GM19238 (cell line): Measurements from ENCODE around the gene CT47A7.
"Not testable (repeated sequence)": the region's sequence is repeated elsewhere in the genome, so short reads cannot be mapped to it uniquely, and the experiment has no call there.

Source experiments
- DNase-seq: peaks from one replicate; pipeline ENCODE4 v3.0.0; 2011; ENCODE audit warnings: low spot score; ENCODE audit not compliant: insufficient read length

Gene CT47A7

GRCh38 chrX:120956500-120956899, at the start of gene CT47A7:
Gene CT47A7, minus strand, starts transcription at chrX:120956600. Its CDS starts 255 bp downstream, at chrX:120956345.
- not testable (repeated sequence) for DNase-seq

- DNase-seq, result no peak
Observed at GRCh38 chrX:121000589-121000988, 44.2 kb upstream of the CT47A7 start.

- DNase-seq, result no peak
Observed at GRCh38 chrX:120999413-120999812, 43.0 kb upstream of the CT47A7 start.

GRCh38 chrX:120985660-120986059, 29.3 kb upstream of the CT47A7 start, which contains the start of gene CT47A1:
Gene CT47A1, minus strand, starts transcription at chrX:120985760. Its CDS starts 231 bp downstream, at chrX:120985529.
- DNase-seq, result not testable (repeated sequence)
